Subcutaneous adipose tissue (tissue), 4 donors: ENCODE results near the gene CEP85. TPM values are rescaled to one million over a fixed set of nuclear protein-coding genes. Genes with fewer than 3 reads are reported as not detected.

Experiments used
- CTCF ChIP-seq: fragments of 450-650 bp; IDR thresholded peaks from one replicate; pipeline ENCODE4 v1.5.1; 2016; ENCODE audit warnings: low read depth, mild to moderate bottlenecking, control low read depth, antibody characterized with exemption, moderate library complexity
- total RNA-seq, 4 donors: library from RNA; depleted of rRNA; stranded (reverse); fragments of >200 nt; gene quantifications; one replicate each; pipeline ENCODE4 v1.1.0, GENCODE V29; 2016

CEP85 gene
- total RNA-seq, 4 donors from 2014 or later: 3.7 to 5.4 (median 4.4) TPM

- TF ChIP-seq CTCF: no peak
These were observed 55.4 kb downstream of the CEP85 start for GRCh38 chr1:26289158-26290059.

GRCh38 chr1:26290122-26290881 is 56.3 kb downstream of the CEP85 start:
- TF ChIP-seq CTCF: no peak

- no peak for TF ChIP-seq CTCF
These were observed 56.9 kb downstream of the CEP85 start for GRCh38 chr1:26290882-26291261.

- TF ChIP-seq CTCF: no peak
These were observed 57.4 kb downstream of the CEP85 start for GRCh38 chr1:26291433-26291832.

- TF ChIP-seq CTCF: no peak
These were observed 57.9 kb downstream of the CEP85 start for GRCh38 chr1:26291939-26292338.

- TF ChIP-seq CTCF: no peak
These were observed 60.0 kb downstream of the CEP85 start for GRCh38 chr1:26293911-26294463.
